GM12891 (cell line): ENCODE measurements around the gene LCE2D.
"Not testable (repeated sequence)": the region's sequence is repeated elsewhere in the genome, so short reads cannot be mapped to it uniquely, and the experiment has no call there.

ENCODE experiments used
- PAX5 ChIP-seq: IDR thresholded peaks from 2 replicates; pipeline ENCODE4 v1.6.1; 2011; ENCODE audit warnings: low read length, moderate library complexity, mild to moderate bottlenecking; ENCODE audit not compliant: insufficient read depth, severe bottlenecking
- POLR2A ChIP-seq: IDR thresholded peaks from 2 replicates; pipeline ENCODE4 v1.6.1; 2011; ENCODE audit warnings: low read depth, low read length, control low read depth
- POLR2AphosphoS5 ChIP-seq: IDR thresholded peaks from 2 replicates; pipeline ENCODE4 v1.6.1; 2011; ENCODE audit warnings: low read depth, low read length, control low read depth
- POU2F2 ChIP-seq: IDR thresholded peaks from 2 replicates; pipeline ENCODE4 v1.6.1; 2011; ENCODE audit warnings: low read depth, mild to moderate bottlenecking, control low read depth, low read length, moderate library complexity
- SPI1 ChIP-seq: IDR thresholded peaks from 2 replicates; pipeline ENCODE4 v1.6.1; 2011; ENCODE audit warnings: low read depth, low read length, control low read depth
- TAF1 ChIP-seq: IDR thresholded peaks from 2 replicates; pipeline ENCODE4 v1.6.1; 2011; ENCODE audit warnings: low read depth, low read length, control low read depth

GRCh38 chr1:152674983-152675382 is 11.8 kb downstream of the LCE2D start, which contains the start of gene LCE2C:
- not testable (repeated sequence) for TF ChIP-seq POLR2A, POLR2AphosphoS5, TAF1, SPI1, POU2F2, PAX5
